Sigmoid colon (tissue), 4 donors: Measurements from ENCODE around the gene KRT76.

Experiments used
- POLR2A ChIP-seq, 2 donors: fragments of 450-650 bp; IDR thresholded peaks; one replicate each; pipeline ENCODE4 v1.6.1; 2016; ENCODE audit warnings: antibody characterized with exemption in 2 of 2, mild to moderate bottlenecking in 2 of 2, moderate library complexity in 2 of 2
- POLR2AphosphoS5 ChIP-seq, 4 donors: sonication (generic); formaldehyde crosslinking; IDR thresholded peaks; one replicate each; pipeline ENCODE4 v1.6.1; 2017; ENCODE audit warnings: antibody characterized with exemption in 4 of 4
- TF ChIP-seq, protein P1 (sequence below), 4 experiments: fragments of 450-650 bp in 3 of 4; fragments of 200-600 bp in 1 of 4; IDR thresholded peaks; one replicate each; pipeline ENCODE4 v1.5.1; 2016 to 2019; ENCODE audit warnings: antibody characterized with exemption in 4 of 4, mild to moderate bottlenecking in 3 of 4, moderate library complexity in 2 of 4

DNA sequence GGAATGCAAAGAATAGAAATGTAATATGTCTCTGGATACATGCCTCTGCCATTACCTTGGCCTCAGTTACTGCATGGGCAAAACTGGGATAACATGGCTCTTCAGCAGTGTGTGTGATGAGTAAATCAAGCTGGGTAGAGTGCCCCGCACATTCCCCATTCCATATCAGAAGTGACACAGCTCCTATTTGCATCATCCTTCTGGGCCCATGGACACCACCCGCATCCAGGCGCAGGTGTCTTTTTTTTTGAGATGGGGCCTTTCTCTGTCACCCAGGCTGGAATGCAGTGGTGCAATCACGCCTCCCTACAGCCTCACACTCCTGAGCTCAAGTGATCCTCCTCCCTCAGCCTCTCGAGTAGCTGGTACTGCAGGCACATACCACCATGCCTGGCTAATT is 31.6 kb downstream of the KRT76 start:
- TF ChIP-seq, protein P1, sequence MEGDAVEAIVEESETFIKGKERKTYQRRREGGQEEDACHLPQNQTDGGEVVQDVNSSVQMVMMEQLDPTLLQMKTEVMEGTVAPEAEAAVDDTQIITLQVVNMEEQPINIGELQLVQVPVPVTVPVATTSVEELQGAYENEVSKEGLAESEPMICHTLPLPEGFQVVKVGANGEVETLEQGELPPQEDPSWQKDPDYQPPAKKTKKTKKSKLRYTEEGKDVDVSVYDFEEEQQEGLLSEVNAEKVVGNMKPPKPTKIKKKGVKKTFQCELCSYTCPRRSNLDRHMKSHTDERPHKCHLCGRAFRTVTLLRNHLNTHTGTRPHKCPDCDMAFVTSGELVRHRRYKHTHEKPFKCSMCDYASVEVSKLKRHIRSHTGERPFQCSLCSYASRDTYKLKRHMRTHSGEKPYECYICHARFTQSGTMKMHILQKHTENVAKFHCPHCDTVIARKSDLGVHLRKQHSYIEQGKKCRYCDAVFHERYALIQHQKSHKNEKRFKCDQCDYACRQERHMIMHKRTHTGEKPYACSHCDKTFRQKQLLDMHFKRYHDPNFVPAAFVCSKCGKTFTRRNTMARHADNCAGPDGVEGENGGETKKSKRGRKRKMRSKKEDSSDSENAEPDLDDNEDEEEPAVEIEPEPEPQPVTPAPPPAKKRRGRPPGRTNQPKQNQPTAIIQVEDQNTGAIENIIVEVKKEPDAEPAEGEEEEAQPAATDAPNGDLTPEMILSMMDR (IDR thresholded peaks at IDR 0.05), result no peak
- TF ChIP-seq POLR2A (IDR thresholded peaks at IDR 0.05) (no peak), POLR2AphosphoS5 (IDR thresholded peaks at IDR 0.05) (no peak)
